IMR-90 (cell line): ENCODE results near the gene TMC7.
A peak's percentile ranks its signal among the peaks of the same experiment; 100 is the strongest.

Source experiments
- BHLHE40 ChIP-seq: fragments of 150-350 bp; IDR thresholded peaks from 2 replicates; pipeline ENCODE4 v1.6.1; 2016; ENCODE audit warnings: mild to moderate bottlenecking, low read depth, low read length
- CEBPB ChIP-seq: IDR thresholded peaks from 2 replicates; pipeline ENCODE4 v1.6.1; 2012; ENCODE audit warnings: low read depth, low read length, improper control_type of control experiment
- CHD1 ChIP-seq: IDR thresholded peaks from 2 replicates; pipeline ENCODE4 v1.6.1; 2012; ENCODE audit warnings: low read depth, low read length, improper control_type of control experiment
- FOS ChIP-seq: fragments of 150-350 bp; IDR thresholded peaks from 2 replicates; pipeline ENCODE4 v1.6.1; 2016; ENCODE audit warnings: low read depth, low read length
- MAZ ChIP-seq: IDR thresholded peaks from 2 replicates; pipeline ENCODE4 v1.6.1; 2012; ENCODE audit warnings: low read depth, mild to moderate bottlenecking, low read length, improper control_type of control experiment, moderate library complexity, borderline replicate concordance
- MXI1 ChIP-seq: IDR thresholded peaks from 2 replicates; pipeline ENCODE4 v1.6.1; 2012; ENCODE audit warnings: low read depth, mild to moderate bottlenecking, low read length, moderate library complexity, borderline replicate concordance
- NFE2L2 ChIP-seq: fragments of 150-350 bp; IDR thresholded peaks from 2 replicates; pipeline ENCODE4 v1.6.1; 2016; ENCODE audit warnings: low read depth, mild to moderate bottlenecking, low read length
- POLR2A ChIP-seq: IDR thresholded peaks from 2 replicates; pipeline ENCODE4 v1.6.1; 2012; ENCODE audit warnings: mild to moderate bottlenecking, low read depth, low read length
- RAD21 ChIP-seq: IDR thresholded peaks from 2 replicates; pipeline ENCODE4 v1.6.1; 2012; ENCODE audit warnings: low read length, improper control_type of control experiment
- RCOR1 ChIP-seq: IDR thresholded peaks from 2 replicates; pipeline ENCODE4 v1.6.1; 2012; ENCODE audit warnings: mild to moderate bottlenecking, low read length, improper control_type of control experiment; ENCODE audit not compliant: insufficient replicate concordance
- SMC3 ChIP-seq: fragments of 150-350 bp; IDR thresholded peaks from 2 replicates; pipeline ENCODE4 v1.6.1; 2016; ENCODE audit warnings: low read depth, mild to moderate bottlenecking, antibody characterized with exemption, low read length, moderate library complexity
- TF ChIP-seq, protein P1 (sequence below): conservative IDR thresholded peaks from 2 replicates; pipeline ENCODE4 v1.5.1; 2012; ENCODE audit warnings: mild to moderate bottlenecking, low read depth, low read length, improper control_type of control experiment
- TF ChIP-seq, protein P2 (sequence below): fragments of 150-350 bp; IDR thresholded peaks from 2 replicates; pipeline ENCODE4 v1.6.1; 2017; ENCODE audit warnings: mild to moderate bottlenecking, antibody characterized with exemption, low read length, low read depth
- TF ChIP-seq, protein P3 (sequence below): fragments of 150-350 bp; IDR thresholded peaks from 2 replicates; pipeline ENCODE4 v1.6.1; 2016; ENCODE audit warnings: low read depth, mild to moderate bottlenecking, low read length, moderate library complexity, borderline replicate concordance

GRCh38 chr16:19086322-19087199 lies 102.8 kb downstream of the TMC7 start:
- TF ChIP-seq, protein P1, sequence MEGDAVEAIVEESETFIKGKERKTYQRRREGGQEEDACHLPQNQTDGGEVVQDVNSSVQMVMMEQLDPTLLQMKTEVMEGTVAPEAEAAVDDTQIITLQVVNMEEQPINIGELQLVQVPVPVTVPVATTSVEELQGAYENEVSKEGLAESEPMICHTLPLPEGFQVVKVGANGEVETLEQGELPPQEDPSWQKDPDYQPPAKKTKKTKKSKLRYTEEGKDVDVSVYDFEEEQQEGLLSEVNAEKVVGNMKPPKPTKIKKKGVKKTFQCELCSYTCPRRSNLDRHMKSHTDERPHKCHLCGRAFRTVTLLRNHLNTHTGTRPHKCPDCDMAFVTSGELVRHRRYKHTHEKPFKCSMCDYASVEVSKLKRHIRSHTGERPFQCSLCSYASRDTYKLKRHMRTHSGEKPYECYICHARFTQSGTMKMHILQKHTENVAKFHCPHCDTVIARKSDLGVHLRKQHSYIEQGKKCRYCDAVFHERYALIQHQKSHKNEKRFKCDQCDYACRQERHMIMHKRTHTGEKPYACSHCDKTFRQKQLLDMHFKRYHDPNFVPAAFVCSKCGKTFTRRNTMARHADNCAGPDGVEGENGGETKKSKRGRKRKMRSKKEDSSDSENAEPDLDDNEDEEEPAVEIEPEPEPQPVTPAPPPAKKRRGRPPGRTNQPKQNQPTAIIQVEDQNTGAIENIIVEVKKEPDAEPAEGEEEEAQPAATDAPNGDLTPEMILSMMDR = peak; percentile 99
- no peak for TF ChIP-seq RCOR1
- no peak for TF ChIP-seq FOS
- TF ChIP-seq, protein P2, sequence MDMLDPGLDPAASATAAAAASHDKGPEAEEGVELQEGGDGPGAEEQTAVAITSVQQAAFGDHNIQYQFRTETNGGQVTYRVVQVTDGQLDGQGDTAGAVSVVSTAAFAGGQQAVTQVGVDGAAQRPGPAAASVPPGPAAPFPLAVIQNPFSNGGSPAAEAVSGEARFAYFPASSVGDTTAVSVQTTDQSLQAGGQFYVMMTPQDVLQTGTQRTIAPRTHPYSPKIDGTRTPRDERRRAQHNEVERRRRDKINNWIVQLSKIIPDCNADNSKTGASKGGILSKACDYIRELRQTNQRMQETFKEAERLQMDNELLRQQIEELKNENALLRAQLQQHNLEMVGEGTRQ = peak; percentile 89
- peak; percentile 51; the same call in 1 of the 2 replicates for TF ChIP-seq POLR2A
- TF ChIP-seq NFE2L2 = no peak
- TF ChIP-seq BHLHE40 = peak; percentile 57
- TF ChIP-seq MAZ = 0 out of 2 replicates have a peak, but pooled peaks have one; percentile 21
- TF ChIP-seq MXI1 = peak; percentile 61; the same call in 1 of the 2 replicates
- TF ChIP-seq CHD1 = no peak
- TF ChIP-seq, protein P3, sequence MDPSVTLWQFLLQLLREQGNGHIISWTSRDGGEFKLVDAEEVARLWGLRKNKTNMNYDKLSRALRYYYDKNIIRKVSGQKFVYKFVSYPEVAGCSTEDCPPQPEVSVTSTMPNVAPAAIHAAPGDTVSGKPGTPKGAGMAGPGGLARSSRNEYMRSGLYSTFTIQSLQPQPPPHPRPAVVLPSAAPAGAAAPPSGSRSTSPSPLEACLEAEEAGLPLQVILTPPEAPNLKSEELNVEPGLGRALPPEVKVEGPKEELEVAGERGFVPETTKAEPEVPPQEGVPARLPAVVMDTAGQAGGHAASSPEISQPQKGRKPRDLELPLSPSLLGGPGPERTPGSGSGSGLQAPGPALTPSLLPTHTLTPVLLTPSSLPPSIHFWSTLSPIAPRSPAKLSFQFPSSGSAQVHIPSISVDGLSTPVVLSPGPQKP = no peak
- peak; percentile 91 for TF ChIP-seq CEBPB
- TF ChIP-seq RAD21 = peak; percentile 99
- peak; percentile 99 for TF ChIP-seq SMC3
